GM23338 (cell line): Measurements from ENCODE around the gene ZNF385B. TPM values are rescaled to one million over a fixed set of nuclear protein-coding genes. Genes with fewer than 3 reads are reported as not detected.

Experiments
- ATAC-seq: fragments of 200-7000 bp; cut with Tn5 transposase; 3 replicates; pipeline ENCODE4 v1.9.1; 2020
- DNase-seq: peaks from one replicate; pipeline ENCODE4 v3.0.0-alpha.2; 2015; ENCODE audit warnings: low spot score
- H2AFZ ChIP-seq: fragments of 200-600 bp; sonication (generic); 2 replicates; pipeline ENCODE4 v1.8.0; 2016; ENCODE audit warnings: antibody characterized with exemption, mild to moderate bottlenecking, moderate library complexity
- H3F3A ChIP-seq: fragments of 200-600 bp; sonication (generic); replicated peaks from 2 replicates; pipeline ENCODE4 v1.8.0; 2017; ENCODE audit warnings: antibody characterized with exemption, mixed run types, low read depth
- H3K27ac ChIP-seq: fragments of 200-600 bp; sonication (generic); 2 replicates; pipeline ENCODE4 v1.6.1; 2016; ENCODE audit warnings: low read depth
- H3K27me3 ChIP-seq: fragments of 200-600 bp; sonication (generic); 2 replicates; pipeline ENCODE4 v1.8.0; 2016; ENCODE audit warnings: mild to moderate bottlenecking, mixed run types, moderate library complexity; ENCODE audit not compliant: insufficient read depth
- H3K36me3 ChIP-seq: fragments of 200-600 bp; sonication (generic); 2 replicates; pipeline ENCODE4 v1.8.0; 2016; ENCODE audit warnings: mild to moderate bottlenecking; ENCODE audit not compliant: insufficient read depth
- H3K4me1 ChIP-seq: fragments of 200-600 bp; sonication (generic); 2 replicates; pipeline ENCODE4 v1.8.0; 2016; ENCODE audit warnings: mild to moderate bottlenecking, moderate library complexity; ENCODE audit not compliant: insufficient read depth
- H3K4me2 ChIP-seq: fragments of 200-600 bp; sonication (generic); 2 replicates; pipeline ENCODE4 v1.7.1; 2017; ENCODE audit warnings: mixed run types
- H3K4me3 ChIP-seq: fragments of 200-600 bp; sonication (generic); 2 replicates; pipeline ENCODE4 v1.6.1; 2016; ENCODE audit warnings: mixed run types
- H3K79me2 ChIP-seq: fragments of 200-600 bp; sonication (generic); replicated peaks from 2 replicates; pipeline ENCODE4 v1.8.0; 2017; ENCODE audit warnings: mild to moderate bottlenecking; ENCODE audit not compliant: insufficient read depth
- H3K9me2 ChIP-seq: fragments of 200-600 bp; sonication (generic); 2 replicates; pipeline ENCODE4 v1.8.0; 2017; ENCODE audit not compliant: insufficient read depth
- H4K20me1 ChIP-seq: fragments of 200-600 bp; sonication (generic); replicated peaks from 2 replicates; pipeline ENCODE4 v1.8.0; 2017; ENCODE audit warnings: mild to moderate bottlenecking; ENCODE audit not compliant: insufficient read depth
- H3K27ac Mint-ChIP-seq: 2 replicates; pipeline ENCODE4 v1.8.0; 2020; ENCODE audit warnings: inconsistent platforms, mild to moderate bottlenecking, moderate library complexity, mixed read lengths
- H3K27me3 Mint-ChIP-seq: 3 replicates; pipeline ENCODE4 v1.8.0; 2022; ENCODE audit warnings: low read depth, mild to moderate bottlenecking, moderate library complexity, mixed read lengths, inconsistent platforms; ENCODE audit not compliant: insufficient read depth, poor library complexity
- H3K36me3 Mint-ChIP-seq: 3 replicates; pipeline ENCODE4 v1.8.0; 2021; ENCODE audit warnings: low read depth, mild to moderate bottlenecking, inconsistent platforms, moderate library complexity, mixed read lengths
- H3K4me1 Mint-ChIP-seq: 3 replicates; pipeline ENCODE4 v1.8.0; 2020; ENCODE audit warnings: mild to moderate bottlenecking, inconsistent platforms, mixed read lengths
- H3K4me3 Mint-ChIP-seq: 3 replicates; pipeline ENCODE4 v1.8.0; 2021; ENCODE audit warnings: moderate library complexity, mild to moderate bottlenecking, inconsistent platforms, mixed read lengths
- H3K9me3 Mint-ChIP-seq: 3 replicates; pipeline ENCODE4 v1.8.0; 2020; ENCODE audit warnings: moderate library complexity, mild to moderate bottlenecking, inconsistent platforms, mixed read lengths
- CREB1 ChIP-seq: fragments of 250-450 bp; sonication (Bioruptor Pico); IDR thresholded peaks from 2 replicates; pipeline ENCODE4 v1.5.0; 2020; ENCODE audit warnings: low read depth, mild to moderate bottlenecking, moderate library complexity
- EZH2 ChIP-seq: fragments of 200-600 bp; sonication (generic); IDR thresholded peaks from one replicate; pipeline ENCODE4 v1.8.0; 2017; ENCODE audit warnings: antibody characterized with exemption, mild to moderate bottlenecking, low read depth; ENCODE audit not compliant: unreplicated experiment
- EZH2phosphoT487 ChIP-seq: fragments of 200-600 bp; sonication (generic); IDR thresholded peaks from one replicate; pipeline ENCODE4 v1.8.1; 2018; ENCODE audit warnings: antibody characterized with exemption; ENCODE audit not compliant: unreplicated experiment
- JUNB ChIP-seq: IDR thresholded peaks from one replicate; pipeline ENCODE4 v1.6.1; 2016; ENCODE audit warnings: antibody characterized with exemption; ENCODE audit not compliant: unreplicated experiment
- NANOG ChIP-seq: IDR thresholded peaks from 2 replicates; pipeline ENCODE4 v1.6.1; 2016; ENCODE audit warnings: antibody characterized with exemption, borderline replicate concordance
- POLR2AphosphoS5 ChIP-seq: IDR thresholded peaks from 2 replicates; pipeline ENCODE4 v1.6.1; 2016; ENCODE audit warnings: antibody characterized with exemption, low read depth
- REST ChIP-seq: IDR thresholded peaks from one replicate; pipeline ENCODE4 v1.6.1; 2018; ENCODE audit warnings: antibody characterized with exemption; ENCODE audit not compliant: unreplicated experiment
- STAT1 ChIP-seq: IDR thresholded peaks from one replicate; pipeline ENCODE4 v1.6.1; 2016; ENCODE audit warnings: antibody characterized with exemption; ENCODE audit not compliant: unreplicated experiment
- ZNF331 ChIP-seq: fragments of 250-450 bp; sonication (Bioruptor Pico); IDR thresholded peaks from 2 replicates; pipeline ENCODE4 v1.5.0; 2020; ENCODE audit warnings: low read depth, mild to moderate bottlenecking, moderate library complexity
- polyA plus RNA-seq: library from polyadenylated mRNA; unstranded; fragments of >200 nt; fragmentation: Nextera tagmentation; extraction: Ambion mirVana; gene quantifications from 2 replicates; pipeline ENCODE4 v1.2.1, GENCODE V29; 2016
- total RNA-seq: library from RNA; depleted of rRNA; stranded (reverse); fragments of >200 nt; shearing (Covaris generic); gene quantifications from 2 replicates; pipeline ENCODE4 v1.2.3, GENCODE V29; 2014
- TF ChIP-seq, protein P1 (sequence below): fragments of 250-450 bp; sonication (Bioruptor Pico); IDR thresholded peaks from 2 replicates; pipeline ENCODE4 v1.5.0; 2020; ENCODE audit warnings: mild to moderate bottlenecking, moderate library complexity
- TF ChIP-seq, protein P2 (sequence below): IDR thresholded peaks from 2 replicates; pipeline ENCODE4 v1.6.1; 2016; ENCODE audit warnings: antibody characterized with exemption
- TF ChIP-seq, protein P3 (sequence below), 2 experiments: fragments of 200-600 bp in 1 of 2; sonication (generic) in 1 of 2; conservative IDR thresholded peaks; 2 replicates each; pipeline versions ENCODE4 v1.5.1 to v1.6.1; 2016 to 2017; ENCODE audit warnings: antibody characterized with exemption in 2 of 2, low read depth in 2 of 2, mild to moderate bottlenecking in 2 of 2, moderate library complexity in 1 of 2

ZNF385B gene
- total and polyA plus RNA-seq, 2 experiments from 2014 or later = 1.5 to 4.6 TPM

DNA sequence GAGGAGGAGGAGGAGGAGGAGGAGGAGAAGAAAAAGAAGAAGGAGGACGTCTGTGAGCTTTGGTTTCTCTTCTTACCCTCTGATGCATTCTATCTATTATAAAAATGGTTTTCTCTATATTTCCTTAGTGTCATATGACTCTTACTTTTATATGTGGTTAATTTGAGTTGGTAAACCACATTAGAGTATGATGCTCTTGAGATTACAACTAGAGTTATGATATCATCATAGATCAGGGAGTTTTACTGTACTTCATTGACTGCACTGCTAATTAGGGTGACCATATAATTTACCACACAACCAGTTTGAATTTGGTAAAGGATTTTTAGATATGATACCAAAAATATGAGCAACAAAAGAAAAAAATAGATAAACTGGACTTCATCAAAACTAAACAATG, 166.4 kb downstream of the ZNF385B start:
- no peak for DNase-seq
- Histone ChIP-seq H3K4me2 (no peak overlapping the region), H3K4me3 (no peak overlapping the region), H3K27ac (no peak overlapping the region), H2AFZ (no peak overlapping the region), H3K4me1 (0 out of 2 replicates have a peak, but pooled peaks cover 3% of the 10 kb centered on the region), H3K79me2 (no peaks in the 10 kb centered on the region), H4K20me1 (no peaks in the 10 kb centered on the region), H3K27me3 (no peaks in the 10 kb centered on the region), H3K9me2 (no peaks in the 10 kb centered on the region), H3K36me3 (no peaks in the 10 kb centered on the region), H3F3A (no peaks in the 10 kb centered on the region)
- Mint-ChIP-seq H3K4me1 (peaks cover 3% of the 10 kb centered on the region; the same call in 1 of the 3 replicates), H3K27ac (no peak overlapping the region), H3K9me3 (no peaks in the 10 kb centered on the region), H3K4me3 (no peak overlapping the region), H3K36me3 (no peaks in the 10 kb centered on the region), H3K27me3 (no peaks in the 10 kb centered on the region)
- no peak for TF ChIP-seq POLR2AphosphoS5
- TF ChIP-seq EZH2 = no peak
- TF ChIP-seq NANOG = no peak
- TF ChIP-seq JUNB = no peak
- TF ChIP-seq CREB1 (CRISPR knock-in tag) = no peak
- TF ChIP-seq EZH2phosphoT487 = no peak
- TF ChIP-seq, protein P1, sequence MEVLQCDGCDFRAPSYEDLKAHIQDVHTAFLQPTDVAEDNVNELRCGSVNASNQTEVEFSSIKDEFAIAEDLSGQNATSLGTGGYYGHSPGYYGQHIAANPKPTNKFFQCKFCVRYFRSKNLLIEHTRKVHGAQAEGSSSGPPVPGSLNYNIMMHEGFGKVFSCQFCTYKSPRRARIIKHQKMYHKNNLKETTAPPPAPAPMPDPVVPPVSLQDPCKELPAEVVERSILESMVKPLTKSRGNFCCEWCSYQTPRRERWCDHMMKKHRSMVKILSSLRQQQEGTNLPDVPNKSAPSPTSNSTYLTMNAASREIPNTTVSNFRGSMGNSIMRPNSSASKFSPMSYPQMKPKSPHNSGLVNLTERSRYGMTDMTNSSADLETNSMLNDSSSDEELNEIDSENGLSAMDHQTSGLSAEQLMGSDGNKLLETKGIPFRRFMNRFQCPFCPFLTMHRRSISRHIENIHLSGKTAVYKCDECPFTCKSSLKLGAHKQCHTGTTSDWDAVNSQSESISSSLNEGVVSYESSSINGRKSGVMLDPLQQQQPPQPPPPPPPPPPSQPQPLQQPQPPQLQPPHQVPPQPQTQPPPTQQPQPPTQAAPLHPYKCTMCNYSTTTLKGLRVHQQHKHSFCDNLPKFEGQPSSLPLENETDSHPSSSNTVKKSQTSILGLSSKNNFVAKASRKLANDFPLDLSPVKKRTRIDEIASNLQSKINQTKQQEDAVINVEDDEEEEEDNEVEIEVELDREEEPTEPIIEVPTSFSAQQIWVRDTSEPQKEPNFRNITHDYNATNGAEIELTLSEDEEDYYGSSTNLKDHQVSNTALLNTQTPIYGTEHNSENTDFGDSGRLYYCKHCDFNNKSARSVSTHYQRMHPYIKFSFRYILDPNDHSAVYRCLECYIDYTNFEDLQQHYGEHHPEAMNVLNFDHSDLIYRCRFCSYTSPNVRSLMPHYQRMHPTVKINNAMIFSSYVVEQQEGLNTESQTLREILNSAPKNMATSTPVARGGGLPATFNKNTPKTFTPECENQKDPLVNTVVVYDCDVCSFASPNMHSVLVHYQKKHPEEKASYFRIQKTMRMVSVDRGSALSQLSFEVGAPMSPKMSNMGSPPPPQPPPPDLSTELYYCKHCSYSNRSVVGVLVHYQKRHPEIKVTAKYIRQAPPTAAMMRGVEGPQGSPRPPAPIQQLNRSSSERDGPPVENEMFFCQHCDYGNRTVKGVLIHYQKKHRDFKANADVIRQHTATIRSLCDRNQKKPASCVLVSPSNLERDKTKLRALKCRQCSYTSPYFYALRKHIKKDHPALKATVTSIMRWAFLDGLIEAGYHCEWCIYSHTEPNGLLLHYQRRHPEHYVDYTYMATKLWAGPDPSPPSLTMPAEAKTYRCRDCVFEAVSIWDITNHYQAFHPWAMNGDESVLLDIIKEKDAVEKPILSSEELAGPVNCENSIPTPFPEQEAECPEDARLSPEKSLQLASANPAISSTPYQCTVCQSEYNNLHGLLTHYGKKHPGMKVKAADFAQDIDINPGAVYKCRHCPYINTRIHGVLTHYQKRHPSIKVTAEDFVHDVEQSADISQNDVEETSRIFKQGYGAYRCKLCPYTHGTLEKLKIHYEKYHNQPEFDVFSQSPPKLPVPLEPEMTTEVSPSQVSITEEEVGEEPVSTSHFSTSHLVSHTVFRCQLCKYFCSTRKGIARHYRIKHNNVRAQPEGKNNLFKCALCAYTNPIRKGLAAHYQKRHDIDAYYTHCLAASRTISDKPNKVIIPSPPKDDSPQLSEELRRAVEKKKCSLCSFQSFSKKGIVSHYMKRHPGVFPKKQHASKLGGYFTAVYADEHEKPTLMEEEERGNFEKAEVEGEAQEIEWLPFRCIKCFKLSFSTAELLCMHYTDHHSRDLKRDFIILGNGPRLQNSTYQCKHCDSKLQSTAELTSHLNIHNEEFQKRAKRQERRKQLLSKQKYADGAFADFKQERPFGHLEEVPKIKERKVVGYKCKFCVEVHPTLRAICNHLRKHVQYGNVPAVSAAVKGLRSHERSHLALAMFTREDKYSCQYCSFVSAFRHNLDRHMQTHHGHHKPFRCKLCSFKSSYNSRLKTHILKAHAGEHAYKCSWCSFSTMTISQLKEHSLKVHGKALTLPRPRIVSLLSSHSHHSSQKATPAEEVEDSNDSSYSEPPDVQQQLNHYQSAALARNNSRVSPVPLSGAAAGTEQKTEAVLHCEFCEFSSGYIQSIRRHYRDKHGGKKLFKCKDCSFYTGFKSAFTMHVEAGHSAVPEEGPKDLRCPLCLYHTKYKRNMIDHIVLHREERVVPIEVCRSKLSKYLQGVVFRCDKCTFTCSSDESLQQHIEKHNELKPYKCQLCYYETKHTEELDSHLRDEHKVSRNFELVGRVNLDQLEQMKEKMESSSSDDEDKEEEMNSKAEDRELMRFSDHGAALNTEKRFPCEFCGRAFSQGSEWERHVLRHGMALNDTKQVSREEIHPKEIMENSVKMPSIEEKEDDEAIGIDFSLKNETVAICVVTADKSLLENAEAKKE (CRISPR knock-in tag) = no peak
- TF ChIP-seq ZNF331 (CRISPR knock-in tag) = no peak
- TF ChIP-seq REST = no peak
- TF ChIP-seq, protein P2, sequence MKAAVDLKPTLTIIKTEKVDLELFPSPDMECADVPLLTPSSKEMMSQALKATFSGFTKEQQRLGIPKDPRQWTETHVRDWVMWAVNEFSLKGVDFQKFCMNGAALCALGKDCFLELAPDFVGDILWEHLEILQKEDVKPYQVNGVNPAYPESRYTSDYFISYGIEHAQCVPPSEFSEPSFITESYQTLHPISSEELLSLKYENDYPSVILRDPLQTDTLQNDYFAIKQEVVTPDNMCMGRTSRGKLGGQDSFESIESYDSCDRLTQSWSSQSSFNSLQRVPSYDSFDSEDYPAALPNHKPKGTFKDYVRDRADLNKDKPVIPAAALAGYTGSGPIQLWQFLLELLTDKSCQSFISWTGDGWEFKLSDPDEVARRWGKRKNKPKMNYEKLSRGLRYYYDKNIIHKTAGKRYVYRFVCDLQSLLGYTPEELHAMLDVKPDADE = no peak
- TF ChIP-seq, protein P3, sequence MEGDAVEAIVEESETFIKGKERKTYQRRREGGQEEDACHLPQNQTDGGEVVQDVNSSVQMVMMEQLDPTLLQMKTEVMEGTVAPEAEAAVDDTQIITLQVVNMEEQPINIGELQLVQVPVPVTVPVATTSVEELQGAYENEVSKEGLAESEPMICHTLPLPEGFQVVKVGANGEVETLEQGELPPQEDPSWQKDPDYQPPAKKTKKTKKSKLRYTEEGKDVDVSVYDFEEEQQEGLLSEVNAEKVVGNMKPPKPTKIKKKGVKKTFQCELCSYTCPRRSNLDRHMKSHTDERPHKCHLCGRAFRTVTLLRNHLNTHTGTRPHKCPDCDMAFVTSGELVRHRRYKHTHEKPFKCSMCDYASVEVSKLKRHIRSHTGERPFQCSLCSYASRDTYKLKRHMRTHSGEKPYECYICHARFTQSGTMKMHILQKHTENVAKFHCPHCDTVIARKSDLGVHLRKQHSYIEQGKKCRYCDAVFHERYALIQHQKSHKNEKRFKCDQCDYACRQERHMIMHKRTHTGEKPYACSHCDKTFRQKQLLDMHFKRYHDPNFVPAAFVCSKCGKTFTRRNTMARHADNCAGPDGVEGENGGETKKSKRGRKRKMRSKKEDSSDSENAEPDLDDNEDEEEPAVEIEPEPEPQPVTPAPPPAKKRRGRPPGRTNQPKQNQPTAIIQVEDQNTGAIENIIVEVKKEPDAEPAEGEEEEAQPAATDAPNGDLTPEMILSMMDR (conservative IDR thresholded peaks at IDR 0.05; ENCODE audit: low read depth in 2 of 2) = no peak
- TF ChIP-seq STAT1 = no peak
- no peak for ATAC-seq
